ENCODE data around the gene UBN2.

The UBN2 gene

DNA sequence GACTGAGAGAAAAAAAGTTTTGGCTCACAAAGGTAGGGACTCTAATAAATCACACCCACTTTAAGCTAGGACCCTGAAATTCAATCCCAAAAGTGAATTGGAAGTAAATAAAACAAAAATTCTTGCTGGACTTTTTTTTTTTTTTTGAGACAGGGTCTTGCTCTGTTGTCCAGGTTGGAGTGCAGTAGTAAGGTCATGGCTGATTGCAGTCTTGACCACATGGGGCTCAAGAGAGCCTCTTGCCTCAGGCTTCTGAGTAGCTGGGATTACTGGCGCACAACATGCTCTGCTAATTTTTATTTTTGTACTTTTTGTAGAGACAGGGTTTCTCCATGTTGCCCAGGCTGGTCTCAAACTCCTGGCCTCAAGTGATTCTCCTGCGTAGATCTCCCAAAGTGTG, 123.7 kb downstream of the UBN2 start:
- no peak for DNase-seq (ENCODE audit: low spot score)

DNA sequence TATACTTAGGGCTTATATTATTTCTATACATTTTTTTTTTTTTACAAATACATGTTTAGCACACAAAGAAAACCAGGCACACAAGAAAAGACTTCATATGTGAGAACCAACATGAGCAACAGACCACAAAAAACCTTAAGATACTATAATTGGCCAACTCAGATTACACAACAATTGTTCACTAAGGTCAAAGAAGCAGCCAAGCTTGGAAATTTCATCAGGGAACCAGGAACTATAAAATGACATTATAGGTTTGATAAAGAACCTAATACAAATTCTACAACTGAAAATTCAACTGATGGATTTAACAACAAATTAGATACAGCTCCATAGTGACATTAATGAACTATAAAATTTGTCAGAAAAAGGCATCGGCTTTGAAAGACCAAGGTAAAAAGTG, 124.3 kb downstream of the UBN2 start:
- no peak for DNase-seq (ENCODE audit: low spot score)

All from globus pallidus (tissue), 1 donor.